GM12878 (cell line): ENCODE results near the gene ACAP1. TPM values are rescaled to one million over a fixed set of nuclear protein-coding genes. Genes with fewer than 3 reads are reported as not detected.

Source experiments
- ATF3 ChIP-seq: IDR thresholded peaks from 2 replicates; pipeline ENCODE4 v1.6.1; 2011; ENCODE audit warnings: low read depth, mild to moderate bottlenecking, low read length, moderate library complexity, borderline replicate concordance; ENCODE audit errors: extremely low read depth
- CUX1 ChIP-seq: IDR thresholded peaks from 2 replicates; pipeline ENCODE4 v1.6.1; 2012; ENCODE audit warnings: improper control_type of control experiment, low read depth, low read length; ENCODE audit not compliant: insufficient replicate concordance
- EED ChIP-seq: sonication (generic); IDR thresholded peaks from 2 replicates; pipeline ENCODE4 v1.6.1; 2016; ENCODE audit warnings: antibody characterized with exemption, low read depth
- IRF4 ChIP-seq: IDR thresholded peaks from 2 replicates; pipeline ENCODE4 v1.6.1; 2011; ENCODE audit warnings: low read depth, low read length
- LARP7 ChIP-seq: fragments of 450-650 bp; IDR thresholded peaks from 2 replicates; pipeline ENCODE4 v1.6.1; 2017; ENCODE audit warnings: mild to moderate bottlenecking
- PAX8 ChIP-seq: fragments of 450-650 bp; IDR thresholded peaks from 2 replicates; pipeline ENCODE4 v1.6.1; 2017; ENCODE audit warnings: mild to moderate bottlenecking, moderate library complexity
- RAD21 ChIP-seq: IDR thresholded peaks from 2 replicates; pipeline ENCODE4 v1.6.1; 2011; ENCODE audit warnings: mild to moderate bottlenecking, low read depth, low read length, moderate library complexity; ENCODE audit not compliant: insufficient read depth
- RBBP5 ChIP-seq: fragments of 200-600 bp; sonication (generic); conservative IDR thresholded peaks from 2 replicates; pipeline ENCODE4 v1.6.1; 2016
- RELA ChIP-seq: fragments of 450-650 bp; IDR thresholded peaks from 2 replicates; pipeline ENCODE4 v1.8.0; 2014; ENCODE audit warnings: borderline replicate concordance; ENCODE audit not compliant: partially characterized antibody
- RELB ChIP-seq: fragments of 450-650 bp; IDR thresholded peaks from 2 replicates; pipeline ENCODE4 v1.6.1; 2017; ENCODE audit warnings: low read depth, mild to moderate bottlenecking, moderate library complexity
- SREBF1 ChIP-seq: IDR thresholded peaks from 2 replicates; pipeline ENCODE4 v1.6.1; 2012; ENCODE audit warnings: mild to moderate bottlenecking, low read length
- YY1 ChIP-seq: IDR thresholded peaks from 2 replicates; pipeline ENCODE4 v1.6.1; 2011; ENCODE audit warnings: low read depth, mild to moderate bottlenecking, low read length
- polyA plus RNA-seq, 11 experiments: library from polyadenylated mRNA; depleted of rRNA in 4 of 11; unstranded in 6 of 11; stranded (reverse) in 5 of 11; fragments of >200 nt; fragmentation: Nextera tagmentation in 4 of 11; fragmentation: Illumina TruSeq in 1 of 11; extraction: Ambion mirVana in 4 of 11; extraction: Trizol in 1 of 11; gene quantifications; 1 replicate in 1 of 11; 2 replicates in 10 of 11; pipeline versions ENCODE4 v1.2.1 to v1.2.3, GENCODE V29; 2011 to 2016; ENCODE audit warnings: inconsistent platforms in 2 of 11, missing spikeins in 2 of 11, low read depth in 1 of 11
- total RNA-seq, 4 experiments: library from RNA; depleted of rRNA in 3 of 4; stranded (reverse); fragments of >200 nt in 3 of 4; fragmentation: Illumina TruSeq in 1 of 4; extraction: Trizol in 1 of 4; gene quantifications; 2 replicates each; pipeline versions ENCODE4 v1.2.1 to v1.2.3, GENCODE V29; 2013 to 2021
- TF ChIP-seq, protein P1 (sequence below): IDR thresholded peaks from 2 replicates; pipeline ENCODE4 v1.6.1; 2012; ENCODE audit warnings: low read length, inconsistent platforms
- TF ChIP-seq, protein P2 (sequence below): fragments of 450-650 bp; IDR thresholded peaks from 2 replicates; pipeline ENCODE4 v1.6.1; 2016; ENCODE audit warnings: mild to moderate bottlenecking
- TF ChIP-seq, protein P3 (sequence below): fragments of 450-650 bp; formaldehyde crosslinking; IDR thresholded peaks from 2 replicates; pipeline ENCODE4 v1.4.0; 2020; ENCODE audit warnings: mild to moderate bottlenecking, moderate library complexity

Gene ACAP1
- total and polyA plus RNA-seq, 10 of the 15 experiments (the other 5 are each of a cell fraction or from before 2014, with no cell fraction given) = 5.7 to 245 (median 118) TPM

DNA sequence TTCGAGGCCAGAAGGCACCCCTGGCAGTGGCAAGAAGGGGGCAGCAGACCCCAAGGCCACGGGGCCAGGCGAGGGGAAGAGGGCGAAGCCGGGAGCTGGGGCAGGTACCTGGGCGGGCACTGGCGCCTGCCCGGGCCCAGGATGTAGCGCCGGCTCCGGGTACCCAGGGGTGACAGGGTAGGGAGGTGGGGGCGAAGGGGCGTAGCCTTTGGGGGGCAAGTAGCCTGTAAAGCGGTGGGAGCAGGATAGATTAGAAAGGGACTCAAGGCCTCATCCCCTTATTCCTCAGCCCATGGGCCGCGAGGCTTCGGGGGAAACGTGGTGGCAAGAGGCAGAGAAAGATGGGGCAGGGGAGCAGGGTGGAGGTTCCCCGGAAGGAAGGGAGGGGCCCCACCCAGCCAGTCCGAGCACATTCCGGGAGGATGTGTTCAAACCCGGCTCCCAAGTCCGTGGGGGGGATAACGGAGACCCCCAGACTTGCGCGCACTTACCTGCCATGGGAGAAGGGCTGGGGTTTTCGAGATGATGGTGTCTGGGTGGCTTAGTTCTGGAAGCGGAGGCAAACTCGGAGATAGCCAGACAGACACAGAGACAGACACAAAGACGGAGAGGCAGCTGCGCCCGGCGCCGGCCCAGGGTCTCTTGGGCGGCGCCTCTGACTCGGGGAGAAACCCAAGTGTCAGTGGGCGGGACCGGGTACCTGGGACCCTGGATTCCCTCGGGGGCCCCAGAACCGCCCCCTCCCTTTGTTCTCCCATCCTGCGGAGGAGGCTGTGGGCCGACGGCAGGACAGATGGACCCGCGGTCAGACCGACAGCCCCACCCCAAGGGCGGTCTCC is 57.5 kb downstream of the ACAP1 start (continued):
- TF ChIP-seq, protein P1, sequence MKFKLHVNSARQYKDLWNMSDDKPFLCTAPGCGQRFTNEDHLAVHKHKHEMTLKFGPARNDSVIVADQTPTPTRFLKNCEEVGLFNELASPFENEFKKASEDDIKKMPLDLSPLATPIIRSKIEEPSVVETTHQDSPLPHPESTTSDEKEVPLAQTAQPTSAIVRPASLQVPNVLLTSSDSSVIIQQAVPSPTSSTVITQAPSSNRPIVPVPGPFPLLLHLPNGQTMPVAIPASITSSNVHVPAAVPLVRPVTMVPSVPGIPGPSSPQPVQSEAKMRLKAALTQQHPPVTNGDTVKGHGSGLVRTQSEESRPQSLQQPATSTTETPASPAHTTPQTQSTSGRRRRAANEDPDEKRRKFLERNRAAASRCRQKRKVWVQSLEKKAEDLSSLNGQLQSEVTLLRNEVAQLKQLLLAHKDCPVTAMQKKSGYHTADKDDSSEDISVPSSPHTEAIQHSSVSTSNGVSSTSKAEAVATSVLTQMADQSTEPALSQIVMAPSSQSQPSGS = no peak
- no peak for TF ChIP-seq EED
- TF ChIP-seq LARP7 = no peak; the same call in 1 of the 2 replicates
- TF ChIP-seq CUX1 = no peak
- 0 out of 2 replicates have a peak, but pooled peaks have one; percentile 13 for TF ChIP-seq RELB
- TF ChIP-seq IRF4 = no peak
- TF ChIP-seq, protein P2, sequence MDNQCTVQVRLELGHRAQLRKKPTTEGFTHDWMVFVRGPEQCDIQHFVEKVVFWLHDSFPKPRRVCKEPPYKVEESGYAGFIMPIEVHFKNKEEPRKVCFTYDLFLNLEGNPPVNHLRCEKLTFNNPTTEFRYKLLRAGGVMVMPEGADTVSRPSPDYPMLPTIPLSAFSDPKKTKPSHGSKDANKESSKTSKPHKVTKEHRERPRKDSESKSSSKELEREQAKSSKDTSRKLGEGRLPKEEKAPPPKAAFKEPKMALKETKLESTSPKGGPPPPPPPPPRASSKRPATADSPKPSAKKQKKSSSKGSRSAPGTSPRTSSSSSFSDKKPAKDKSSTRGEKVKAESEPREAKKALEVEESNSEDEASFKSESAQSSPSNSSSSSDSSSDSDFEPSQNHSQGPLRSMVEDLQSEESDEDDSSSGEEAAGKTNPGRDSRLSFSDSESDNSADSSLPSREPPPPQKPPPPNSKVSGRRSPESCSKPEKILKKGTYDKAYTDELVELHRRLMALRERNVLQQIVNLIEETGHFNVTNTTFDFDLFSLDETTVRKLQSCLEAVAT = 0 out of 2 replicates have a peak, but pooled peaks have one; percentile 55
- TF ChIP-seq SREBF1 = no peak
- no peak for TF ChIP-seq RBBP5
- TF ChIP-seq ATF3 = no peak
- TF ChIP-seq, protein P3, sequence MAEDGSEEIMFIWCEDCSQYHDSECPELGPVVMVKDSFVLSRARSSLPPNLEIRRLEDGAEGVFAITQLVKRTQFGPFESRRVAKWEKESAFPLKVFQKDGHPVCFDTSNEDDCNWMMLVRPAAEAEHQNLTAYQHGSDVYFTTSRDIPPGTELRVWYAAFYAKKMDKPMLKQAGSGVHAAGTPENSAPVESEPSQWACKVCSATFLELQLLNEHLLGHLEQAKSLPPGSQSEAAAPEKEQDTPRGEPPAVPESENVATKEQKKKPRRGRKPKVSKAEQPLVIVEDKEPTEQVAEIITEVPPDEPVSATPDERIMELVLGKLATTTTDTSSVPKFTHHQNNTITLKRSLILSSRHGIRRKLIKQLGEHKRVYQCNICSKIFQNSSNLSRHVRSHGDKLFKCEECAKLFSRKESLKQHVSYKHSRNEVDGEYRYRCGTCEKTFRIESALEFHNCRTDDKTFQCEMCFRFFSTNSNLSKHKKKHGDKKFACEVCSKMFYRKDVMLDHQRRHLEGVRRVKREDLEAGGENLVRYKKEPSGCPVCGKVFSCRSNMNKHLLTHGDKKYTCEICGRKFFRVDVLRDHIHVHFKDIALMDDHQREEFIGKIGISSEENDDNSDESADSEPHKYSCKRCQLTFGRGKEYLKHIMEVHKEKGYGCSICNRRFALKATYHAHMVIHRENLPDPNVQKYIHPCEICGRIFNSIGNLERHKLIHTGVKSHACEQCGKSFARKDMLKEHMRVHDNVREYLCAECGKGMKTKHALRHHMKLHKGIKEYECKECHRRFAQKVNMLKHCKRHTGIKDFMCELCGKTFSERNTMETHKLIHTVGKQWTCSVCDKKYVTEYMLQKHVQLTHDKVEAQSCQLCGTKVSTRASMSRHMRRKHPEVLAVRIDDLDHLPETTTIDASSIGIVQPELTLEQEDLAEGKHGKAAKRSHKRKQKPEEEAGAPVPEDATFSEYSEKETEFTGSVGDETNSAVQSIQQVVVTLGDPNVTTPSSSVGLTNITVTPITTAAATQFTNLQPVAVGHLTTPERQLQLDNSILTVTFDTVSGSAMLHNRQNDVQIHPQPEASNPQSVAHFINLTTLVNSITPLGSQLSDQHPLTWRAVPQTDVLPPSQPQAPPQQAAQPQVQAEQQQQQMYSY (CRISPR knock-in tag) = no peak
- TF ChIP-seq RELA = no peak
- TF ChIP-seq PAX8 = no peak
- no peak for TF ChIP-seq YY1
- peak; percentile 39; the same call in 1 of the 2 replicates for TF ChIP-seq RAD21
